OCI-LY1 (cell line): ENCODE data around the gene PSEN1.

Experiments used
- H2AFZ ChIP-seq: fragments of 200-600 bp; sonication (generic), shearing (Covaris generic); 2 replicates; pipeline ENCODE4 v1.6.0; 2014; ENCODE audit warnings: antibody characterized with exemption, mild to moderate bottlenecking, low read length
- H3F3A ChIP-seq: fragments of 200-600 bp; sonication (generic), shearing (Covaris generic); 2 replicates; pipeline ENCODE4 v1.6.0; 2014; ENCODE audit warnings: mild to moderate bottlenecking, antibody characterized with exemption, low read length, moderate library complexity; ENCODE audit not compliant: insufficient read depth
- H3K27ac ChIP-seq: fragments of 200-600 bp; sonication (generic); 2 replicates; pipeline ENCODE4 v1.5.1; 2014; ENCODE audit warnings: low read length, mixed run types, mild to moderate bottlenecking, low read depth; ENCODE audit not compliant: poor library complexity, severe bottlenecking
- H3K27me3 ChIP-seq: fragments of 200-600 bp; sonication (generic); 2 replicates; pipeline ENCODE4 v1.6.0; 2014; ENCODE audit warnings: antibody characterized with exemption, mild to moderate bottlenecking, low read length, moderate library complexity; ENCODE audit not compliant: insufficient read depth
- H3K36me3 ChIP-seq: fragments of 200-600 bp; sonication (generic); 2 replicates; pipeline ENCODE4 v1.6.1; 2014; ENCODE audit warnings: mild to moderate bottlenecking, antibody characterized with exemption, low read length, moderate library complexity, mixed read lengths; ENCODE audit not compliant: insufficient read depth
- H3K4me1 ChIP-seq: fragments of 200-600 bp; sonication (generic); 2 replicates; pipeline ENCODE4 v1.5.1; 2014; ENCODE audit warnings: mild to moderate bottlenecking, low read length, moderate library complexity; ENCODE audit not compliant: insufficient read depth, severe bottlenecking
- H3K4me2 ChIP-seq: fragments of 200-600 bp; sonication (generic), shearing (Covaris generic); 2 replicates; pipeline ENCODE4 v1.6.1; 2014; ENCODE audit warnings: low read length
- H3K4me3 ChIP-seq: fragments of 200-600 bp; sonication (generic); 2 replicates; pipeline ENCODE4 v1.5.1; 2014; ENCODE audit warnings: low read length, low read depth, mild to moderate bottlenecking, mixed read lengths; ENCODE audit not compliant: poor library complexity, severe bottlenecking
- H3K79me2 ChIP-seq: fragments of 200-600 bp; shearing (Covaris generic); 2 replicates; pipeline ENCODE4 v1.6.1; 2016; ENCODE audit warnings: mixed run types, low read length, mixed read lengths; ENCODE audit not compliant: insufficient read depth
- H3K9ac ChIP-seq: fragments of 200-600 bp; sonication (generic), shearing (Covaris generic); 2 replicates; pipeline ENCODE4 v1.6.1; 2014; ENCODE audit warnings: mild to moderate bottlenecking, low read length, mixed read lengths
- H3K9me2 ChIP-seq: fragments of 200-600 bp; sonication (generic), shearing (Covaris generic); 2 replicates; pipeline ENCODE4 v1.6.1; 2014; ENCODE audit warnings: low read depth, mild to moderate bottlenecking, low read length, mixed read lengths
- H3K9me3 ChIP-seq: fragments of 200-600 bp; shearing (Covaris generic); 2 replicates; pipeline ENCODE4 v1.6.1; 2014; ENCODE audit warnings: low read length, mixed read lengths
- H4K20me1 ChIP-seq: fragments of 200-600 bp; sonication (generic), shearing (Covaris generic); 2 replicates; pipeline ENCODE4 v1.6.0; 2016; ENCODE audit warnings: mild to moderate bottlenecking, low read length; ENCODE audit not compliant: insufficient read depth
- CTCF ChIP-seq: fragments of 200-600 bp; sonication (generic), shearing (Covaris generic); IDR thresholded peaks from 2 replicates; pipeline ENCODE4 v1.5.1; 2017; ENCODE audit warnings: mild to moderate bottlenecking, antibody characterized with exemption, low read length, moderate library complexity, mixed read lengths
- EZH2 ChIP-seq: fragments of 200-600 bp; sonication (generic), shearing (Covaris generic); IDR thresholded peaks from 2 replicates; pipeline ENCODE4 v1.8.0; 2017; ENCODE audit warnings: borderline replicate concordance, mixed run types, mild to moderate bottlenecking, antibody characterized with exemption, low read length, moderate library complexity, mixed read lengths

PSEN1 gene

GRCh38 chr14:73172500-73172899 lies 36.2 kb downstream of the PSEN1 start:
- no peaks in the 10 kb centered on the region for H4K20me1 ChIP-seq
- H3K79me2 ChIP-seq = no peaks in the 10 kb centered on the region
- H3K9me2 ChIP-seq = no peaks in the 10 kb centered on the region
- H3K27me3 ChIP-seq = no peaks in the 10 kb centered on the region
- no peak for TF ChIP-seq EZH2
- no peak for TF ChIP-seq CTCF
- H3F3A ChIP-seq = no peaks in the 10 kb centered on the region
- H2AFZ ChIP-seq = no peak overlapping the region
- no peaks in the 10 kb centered on the region for H3K9me3 ChIP-seq
- H3K4me1 ChIP-seq = no peaks in the 10 kb centered on the region
- H3K4me2 ChIP-seq = no peak overlapping the region
- H3K27ac ChIP-seq = no peak overlapping the region
- H3K4me3 ChIP-seq = no peak overlapping the region
- H3K36me3 ChIP-seq = peaks cover 67% of the 10 kb centered on the region
- no peak overlapping the region for H3K9ac ChIP-seq

GRCh38 chr14:73173092-73173735 lies 36.9 kb downstream of the PSEN1 start:
- no peaks in the 10 kb centered on the region for H3K9me3 ChIP-seq
- H3K9ac ChIP-seq = no peak overlapping the region
- no peaks in the 10 kb centered on the region for H3K9me2 ChIP-seq
- peaks cover 64% of the 10 kb centered on the region for H3K36me3 ChIP-seq
- no peaks in the 10 kb centered on the region for H3K4me1 ChIP-seq
- H3K79me2 ChIP-seq = no peaks in the 10 kb centered on the region
- H3K4me2 ChIP-seq = no peak overlapping the region
- no peaks in the 10 kb centered on the region for H4K20me1 ChIP-seq
- no peak overlapping the region for H3K4me3 ChIP-seq
- no peak overlapping the region for H3K27ac ChIP-seq
- peak; percentile 68; the same call in 1 of the 2 replicates for TF ChIP-seq CTCF
- TF ChIP-seq EZH2 = no peak
- H2AFZ ChIP-seq = no peak overlapping the region
- H3K27me3 ChIP-seq = no peaks in the 10 kb centered on the region
- no peaks in the 10 kb centered on the region for H3F3A ChIP-seq

GRCh38 chr14:73176685-73177084 lies 40.4 kb downstream of the PSEN1 start:
- H3K36me3 ChIP-seq = peaks cover 59% of the 10 kb centered on the region
- no peaks in the 10 kb centered on the region for H3K4me1 ChIP-seq
- TF ChIP-seq CTCF (no peak), EZH2 (no peak)

More at GRCh38 chr14:73176685-73177084, 40.4 kb downstream of the PSEN1 start:
- Histone ChIP-seq H3K27me3 (no peaks in the 10 kb centered on the region), H3K27ac (no peak overlapping the region), H3K79me2 (no peaks in the 10 kb centered on the region), H3K9me2 (no peaks in the 10 kb centered on the region), H2AFZ (no peak overlapping the region), H3K4me2 (no peak overlapping the region), H3K4me3 (no peak overlapping the region), H3K9me3 (no peaks in the 10 kb centered on the region), H3K9ac (no peak overlapping the region), H3F3A (no peaks in the 10 kb centered on the region), H4K20me1 (no peaks in the 10 kb centered on the region)
